HEK293 (cell line): ENCODE data around the gene IFT122.

Experiments used
- CTCF ChIP-seq: fragments of 450-650 bp; formaldehyde crosslinking; IDR thresholded peaks from 2 replicates; pipeline ENCODE4 v1.5.1; 2016; ENCODE audit warnings: missing biosample characterization, missing genetic modification characterization
- PBX3 ChIP-seq: sonication (generic); formaldehyde crosslinking; IDR thresholded peaks from 2 replicates; pipeline ENCODE4 v1.8.1; 2022; ENCODE audit warnings: mild to moderate bottlenecking, moderate library complexity, missing genetic modification reagents
- ZFP3 ChIP-seq: fragments of 450-650 bp; formaldehyde crosslinking; IDR thresholded peaks from 2 replicates; pipeline ENCODE4 v1.5.1; 2016; ENCODE audit warnings: low read depth, missing biosample characterization, missing genetic modification characterization

GRCh38 chr3:129435367-129435766 lies 4.7 kb upstream of the IFT122 start:
- no peak for TF ChIP-seq ZFP3 (tag by site-specific recombination)
- no peak for TF ChIP-seq CTCF
- TF ChIP-seq PBX3 (CRISPR knock-in tag), result no peak
